HG03521 (cell line): Measurements from ENCODE around the gene INSRR.

Source experiments
- ATAC-seq: cut with Tn5 transposase; IDR thresholded peaks from one replicate; pipeline ENCODE4 v1.9.1; 2021; ENCODE audit warnings: mild to moderate bottlenecking, moderate library complexity; ENCODE audit not compliant: unreplicated experiment

INSRR gene

GRCh38 chr1:156858959-156859522 lies at the start of gene INSRR:
INSRR (minus strand) TSS chr1:156859117; CDS start chr1:156858621, 496 bp downstream.
- no peak for ATAC-seq

GRCh38 chr1:156908541-156908940 lies 49.6 kb upstream of the INSRR start:
- ATAC-seq, result no peak

- no peak for ATAC-seq
Observed at GRCh38 chr1:156906206-156906906, 47.4 kb upstream of the INSRR start.

GRCh38 chr1:156905651-156906050 lies 46.7 kb upstream of the INSRR start:
- ATAC-seq, result no peak

GRCh38 chr1:156905176-156905575 lies 46.3 kb upstream of the INSRR start:
- no peak for ATAC-seq

- ATAC-seq, result no peak
Observed at GRCh38 chr1:156904187-156904959, 45.5 kb upstream of the INSRR start.

GRCh38 chr1:156903328-156904091 lies 44.6 kb upstream of the INSRR start:
- no peak for ATAC-seq

GRCh38 chr1:156901966-156902915 lies 43.3 kb upstream of the INSRR start:
- ATAC-seq, result no peak

GRCh38 chr1:156901590-156901900 lies 42.6 kb upstream of the INSRR start:
- ATAC-seq, result no peak

GRCh38 chr1:156900896-156901589 lies 42.1 kb upstream of the INSRR start:
- ATAC-seq, result no peak

GRCh38 chr1:156899956-156900718 lies 41.2 kb upstream of the INSRR start:
- ATAC-seq, result no peak

- ATAC-seq, result no peak
Observed at GRCh38 chr1:156898971-156899664, 40.2 kb upstream of the INSRR start.

GRCh38 chr1:156898161-156898566 lies 39.2 kb upstream of the INSRR start:
- no peak for ATAC-seq

- no peak for ATAC-seq
Observed at GRCh38 chr1:156897078-156897825, 38.3 kb upstream of the INSRR start.

GRCh38 chr1:156896490-156897033 lies 37.6 kb upstream of the INSRR start:
- ATAC-seq, result no peak

- ATAC-seq, result no peak
Observed at GRCh38 chr1:156895927-156896326, 37.0 kb upstream of the INSRR start.

GRCh38 chr1:156895455-156895812 lies 36.5 kb upstream of the INSRR start:
- ATAC-seq, result no peak
